HT-29 (cell line): ENCODE results near the gene DIDO1. TPM values are rescaled to one million over a fixed set of nuclear protein-coding genes. Genes with fewer than 3 reads are reported as not detected.
A peak's percentile ranks its signal among the peaks of the same experiment; 100 is the strongest.
"Not testable (repeated sequence)": the region's sequence is repeated elsewhere in the genome, so short reads cannot be mapped to it uniquely, and the experiment has no call there.

Source experiments
- DNase-seq: peaks from one replicate; pipeline ENCODE4 v3.0.0-alpha.2; 2015; ENCODE audit warnings: low spot score
- total RNA-seq: library from RNA; depleted of rRNA; stranded (reverse); fragments of >200 nt; shearing (Covaris generic); gene quantifications from 2 replicates; pipeline ENCODE4 v1.2.3, GENCODE V29; 2014

DIDO1 gene
- total RNA-seq, 1 experiment from 2014 or later, result 78.5 TPM

GRCh38 chr20:62856931-62857619, 69.2 kb downstream of the DIDO1 start:
- DNase-seq, result no peak

- no peak for DNase-seq
Measured at GRCh38 chr20:62855120-62855519, 71.2 kb downstream of the DIDO1 start.

- no peak for DNase-seq
Measured at GRCh38 chr20:62854121-62854520, 72.2 kb downstream of the DIDO1 start.

GRCh38 chr20:62853304-62853703, 73.0 kb downstream of the DIDO1 start:
- DNase-seq, result not testable (repeated sequence)

- no peak for DNase-seq
Measured at GRCh38 chr20:62852841-62853240, 73.5 kb downstream of the DIDO1 start.

- DNase-seq, result no peak
Measured at GRCh38 chr20:62852196-62852595, 74.1 kb downstream of the DIDO1 start.

- no peak for DNase-seq
Measured at GRCh38 chr20:62850333-62850974, 75.9 kb downstream of the DIDO1 start.

- no peak for DNase-seq
Measured at GRCh38 chr20:62849431-62849830, 76.9 kb downstream of the DIDO1 start.

- DNase-seq, result not testable (repeated sequence)
Measured at GRCh38 chr20:62848917-62849316, 77.4 kb downstream of the DIDO1 start.

GRCh38 chr20:62846166-62846890, 80.0 kb downstream of the DIDO1 start:
- DNase-seq, result no peak

- no peak for DNase-seq
Measured at GRCh38 chr20:62845416-62846160, 80.7 kb downstream of the DIDO1 start.

GRCh38 chr20:62844182-62844581, 82.1 kb downstream of the DIDO1 start:
- DNase-seq, result no peak

- DNase-seq, result no peak
Measured at GRCh38 chr20:62843656-62844055, 82.6 kb downstream of the DIDO1 start.

GRCh38 chr20:62841705-62842212, 84.5 kb downstream of the DIDO1 start:
- no peak for DNase-seq

GRCh38 chr20:62840244-62841197, 85.8 kb downstream of the DIDO1 start:
- DNase-seq, result no peak

GRCh38 chr20:62839816-62840215, 86.5 kb downstream of the DIDO1 start:
- no peak for DNase-seq

GRCh38 chr20:62839261-62839660, 87.0 kb downstream of the DIDO1 start:
- no peak for DNase-seq

GRCh38 chr20:62838128-62838891, 88.0 kb downstream of the DIDO1 start:
- peak; percentile 79 for DNase-seq

GRCh38 chr20:62837790-62838127, 88.5 kb downstream of the DIDO1 start:
- DNase-seq, result no peak

- DNase-seq, result no peak
Measured at GRCh38 chr20:62836967-62837490, 89.3 kb downstream of the DIDO1 start.
